Activated naive CD4-positive, alpha-beta T cell treated with Interleukin-2 at 50 U/mL for 16 hours (primary cell): ENCODE data around the gene SPPL2A.
"Not testable (repeated sequence)": the region's sequence is repeated elsewhere in the genome, so short reads cannot be mapped to it uniquely, and the experiment has no call there.

ENCODE experiments used
- DNase-seq: peaks from one replicate; pipeline ENCODE4 v3.0.0-alpha.2; 2020

SPPL2A gene

GRCh38 chr15:50767332-50767861, 1.9 kb upstream of the SPPL2A start:
- DNase-seq = no peak

GRCh38 chr15:50764461-50765194, 878 bp downstream of the SPPL2A start:
- peak; percentile 42 for DNase-seq

DNA sequence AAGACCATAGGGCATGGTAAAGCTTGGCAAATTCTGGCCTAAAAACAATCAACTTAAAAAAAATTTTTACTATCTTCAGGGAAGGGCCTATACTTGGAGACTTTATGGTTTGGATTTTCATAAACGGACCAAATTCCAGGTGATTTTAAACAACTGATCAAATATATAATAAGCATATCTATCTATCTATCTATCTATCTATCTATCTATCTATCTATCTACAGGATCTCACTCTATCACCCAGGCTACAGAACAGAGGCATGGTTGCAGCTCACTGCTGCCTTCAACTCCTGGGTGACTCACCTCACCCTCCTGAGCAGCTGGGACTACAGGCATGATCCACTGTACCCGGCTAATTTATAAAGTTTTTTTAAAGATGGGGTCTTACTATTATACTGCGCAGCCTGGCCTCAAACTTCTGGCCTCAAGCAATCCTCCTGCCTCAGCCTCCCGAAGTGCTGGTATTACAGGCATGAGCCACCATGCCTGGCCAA, 6.7 kb downstream of the SPPL2A start:
- DNase-seq = no peak

DNA sequence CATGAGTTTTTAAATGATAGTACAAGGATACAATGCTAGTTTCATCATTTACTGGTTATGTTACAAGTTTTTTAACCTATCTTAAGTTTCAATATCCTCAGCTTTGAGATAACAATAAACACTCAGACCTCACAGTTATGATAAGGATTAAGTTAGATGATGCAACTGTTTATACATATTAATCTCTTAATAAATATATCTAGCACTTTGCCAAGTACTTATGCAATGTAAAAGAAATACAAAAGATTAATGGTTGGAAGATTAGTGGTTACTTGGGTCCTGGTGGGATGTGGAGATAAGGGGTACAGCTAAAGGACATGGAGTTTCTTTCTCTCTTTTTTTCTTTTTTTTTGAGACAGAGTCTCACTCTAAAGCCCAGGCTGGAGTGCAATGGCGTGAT, 12.0 kb downstream of the SPPL2A start:
- no peak for DNase-seq

DNA sequence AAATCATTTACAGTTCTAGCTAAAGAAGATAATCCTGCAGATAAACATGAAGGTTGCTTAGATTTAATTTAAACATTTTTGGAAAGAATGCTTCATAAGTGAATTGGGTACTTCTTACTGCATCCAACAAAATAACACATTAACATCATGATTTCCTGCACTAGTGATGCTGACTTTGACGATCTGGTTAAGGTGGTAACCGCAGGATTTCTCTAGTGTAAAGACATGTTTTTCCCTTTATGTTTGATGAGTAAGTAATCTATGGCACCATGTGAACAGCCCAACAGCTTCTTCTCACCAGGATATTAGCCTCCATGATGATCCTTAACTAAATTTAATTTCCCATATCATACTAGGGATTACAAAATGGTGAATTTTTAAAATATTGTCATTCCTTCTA, 14.1 kb downstream of the SPPL2A start:
- no peak for DNase-seq

DNA sequence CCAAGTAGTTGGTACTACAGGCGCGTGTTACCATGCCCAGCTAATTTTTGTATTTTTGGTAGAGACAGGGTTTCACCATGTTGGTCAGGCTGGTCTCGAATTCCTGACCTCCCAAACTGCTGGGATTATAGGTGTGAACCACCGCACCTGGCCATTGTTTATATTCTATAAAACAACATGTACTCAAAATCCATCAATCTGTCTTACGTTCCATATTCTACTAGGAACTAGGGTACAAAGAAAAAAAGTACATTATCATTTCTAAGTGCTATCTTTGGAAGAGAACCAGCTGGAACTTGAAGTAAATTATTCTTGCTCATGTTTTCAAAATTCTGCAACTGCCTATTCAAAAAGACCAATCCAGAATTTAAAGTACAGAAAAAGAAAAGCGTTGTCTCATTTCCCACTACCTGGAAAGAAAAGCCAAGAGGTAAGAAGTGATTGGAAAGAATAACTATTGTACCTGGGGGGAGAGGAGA, 15.2 kb downstream of the SPPL2A start:
- no peak for DNase-seq

DNA sequence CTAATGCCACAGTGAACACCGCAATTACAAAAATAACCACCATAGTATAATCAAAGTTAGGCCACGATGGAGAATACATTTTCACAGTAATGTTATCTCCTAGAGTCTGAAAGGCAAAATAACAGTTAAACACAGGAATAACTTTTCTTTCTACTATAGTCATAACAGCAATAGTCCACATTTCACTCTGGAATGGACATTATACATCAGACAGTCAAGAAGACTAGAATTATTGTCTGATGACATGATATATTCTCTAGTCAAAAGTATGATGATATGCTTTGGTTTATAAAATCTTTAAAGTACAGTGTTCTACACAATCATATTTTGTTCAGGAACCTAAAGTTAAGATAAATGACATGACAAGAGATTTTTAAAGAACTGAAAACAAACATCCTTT, 18.0 kb downstream of the SPPL2A start:
- DNase-seq = no peak

GRCh38 chr15:50744601-50745000, 20.9 kb downstream of the SPPL2A start:
- DNase-seq = no peak

- no peak for DNase-seq
Measured at GRCh38 chr15:50740955-50741354, 24.6 kb downstream of the SPPL2A start.

DNA sequence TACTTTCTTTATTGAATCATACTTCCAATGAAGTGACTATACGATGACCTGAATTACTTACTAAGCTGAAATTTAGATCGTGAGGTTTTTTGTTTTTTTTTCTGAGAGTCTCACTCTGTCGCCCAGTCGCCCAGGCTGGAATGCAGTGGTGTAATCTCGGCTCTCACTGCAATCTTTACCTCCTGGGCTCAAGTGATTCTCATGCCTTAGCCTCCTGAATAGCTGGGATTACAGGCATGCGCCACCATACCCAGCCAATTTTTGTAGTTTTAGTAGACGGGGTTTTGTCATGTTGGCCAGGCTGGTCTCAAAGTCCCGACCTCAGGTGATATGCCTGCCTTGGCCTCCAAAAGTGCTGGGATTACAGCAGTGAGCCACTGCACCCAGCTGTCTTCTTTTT, 28.7 kb downstream of the SPPL2A start:
- no peak for DNase-seq

- no peak for DNase-seq
Measured at GRCh38 chr15:50735156-50735555, 30.4 kb downstream of the SPPL2A start.

GRCh38 chr15:50726315-50726714, 39.2 kb downstream of the SPPL2A start:
- DNase-seq = no peak

DNA sequence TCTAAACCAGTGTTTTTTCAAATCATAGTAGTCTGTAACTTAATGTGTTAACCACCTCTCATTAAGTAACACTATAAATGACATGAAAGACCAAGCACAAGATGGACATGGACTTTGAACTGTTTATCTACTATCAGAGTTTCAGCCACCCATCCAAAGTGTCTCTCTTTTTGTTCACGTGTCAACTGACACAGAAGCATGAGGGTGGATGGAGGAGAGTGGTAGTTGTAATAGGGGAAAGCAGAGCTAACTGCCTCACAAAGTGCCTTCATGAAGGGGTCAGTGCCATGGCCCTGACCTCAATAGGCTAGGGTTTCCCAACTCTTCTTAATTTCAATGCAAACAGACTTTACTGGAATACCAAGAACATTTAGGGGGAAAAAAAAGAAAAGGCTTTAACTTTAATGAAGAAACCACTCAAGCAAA, 46.8 kb downstream of the SPPL2A start:
- no peak for DNase-seq

DNA sequence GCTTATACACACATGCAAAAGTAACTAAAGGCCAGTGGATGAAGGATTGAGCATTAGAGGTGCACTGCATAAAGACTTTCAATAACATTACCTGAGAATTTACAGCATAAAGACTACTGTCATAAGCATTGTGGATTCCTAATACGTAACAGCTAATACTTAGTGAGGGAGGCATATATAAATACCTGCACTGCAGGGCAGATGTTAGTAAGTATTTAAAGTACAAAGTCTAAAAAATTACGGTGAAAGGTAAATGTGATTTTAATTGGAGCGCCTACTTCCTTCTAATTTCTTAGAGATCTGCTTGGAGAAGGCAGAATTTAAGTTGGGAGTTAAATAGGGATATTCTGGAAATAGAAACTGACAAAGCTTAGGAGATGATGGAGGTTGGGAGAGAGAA, 53.5 kb downstream of the SPPL2A start:
- DNase-seq = no peak

DNA sequence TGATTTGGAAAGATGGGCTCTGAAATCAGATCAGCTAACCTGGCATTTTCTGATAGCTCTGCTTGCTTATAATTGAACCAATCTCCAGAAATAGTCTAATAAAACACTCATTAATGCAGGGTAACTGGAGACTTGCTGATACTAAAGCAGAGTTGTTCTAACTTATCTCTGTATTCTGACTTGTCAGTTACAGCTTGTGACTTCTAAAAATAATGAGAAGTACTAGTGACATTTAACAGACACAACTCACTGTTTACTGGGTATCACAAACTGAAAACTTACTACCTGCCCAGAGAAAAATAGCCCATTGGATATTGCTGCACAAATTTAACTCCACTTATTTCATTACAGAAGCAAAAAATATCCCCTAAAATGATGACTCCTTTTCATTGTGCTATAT, 54.9 kb downstream of the SPPL2A start:
- DNase-seq = no peak

DNA sequence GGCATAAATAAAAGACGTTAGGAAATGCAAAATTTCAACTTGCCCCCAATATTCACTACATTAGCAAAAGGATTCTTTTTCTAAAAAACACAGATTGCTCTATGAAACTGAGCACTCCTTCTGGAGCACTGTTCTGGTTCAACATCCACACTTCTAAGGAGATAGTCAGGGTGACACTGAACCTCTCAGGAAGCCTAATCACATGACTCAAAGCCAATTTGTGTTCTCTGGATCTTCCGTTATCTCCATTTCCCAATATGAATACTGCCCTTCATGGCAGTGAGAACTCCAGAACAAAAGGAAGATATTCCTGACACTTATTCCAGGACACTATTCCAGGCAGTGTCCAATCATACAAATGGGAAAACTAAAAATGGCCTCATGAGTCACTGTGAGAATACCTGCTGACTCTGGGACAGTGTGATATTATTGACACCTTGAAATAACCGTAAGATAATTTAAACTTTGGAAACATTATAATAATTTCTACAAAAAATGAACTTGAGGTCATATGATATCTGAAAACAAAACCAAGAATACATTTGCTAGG, 57.6 kb downstream of the SPPL2A start:
- no peak for DNase-seq

- DNase-seq = no peak
Measured at GRCh38 chr15:50702762-50703334, 62.7 kb downstream of the SPPL2A start.

GRCh38 chr15:50698101-50698500, 67.4 kb downstream of the SPPL2A start:
- DNase-seq = no peak

- DNase-seq = no peak
Measured at GRCh38 chr15:50697109-50697797, 68.3 kb downstream of the SPPL2A start.

DNA sequence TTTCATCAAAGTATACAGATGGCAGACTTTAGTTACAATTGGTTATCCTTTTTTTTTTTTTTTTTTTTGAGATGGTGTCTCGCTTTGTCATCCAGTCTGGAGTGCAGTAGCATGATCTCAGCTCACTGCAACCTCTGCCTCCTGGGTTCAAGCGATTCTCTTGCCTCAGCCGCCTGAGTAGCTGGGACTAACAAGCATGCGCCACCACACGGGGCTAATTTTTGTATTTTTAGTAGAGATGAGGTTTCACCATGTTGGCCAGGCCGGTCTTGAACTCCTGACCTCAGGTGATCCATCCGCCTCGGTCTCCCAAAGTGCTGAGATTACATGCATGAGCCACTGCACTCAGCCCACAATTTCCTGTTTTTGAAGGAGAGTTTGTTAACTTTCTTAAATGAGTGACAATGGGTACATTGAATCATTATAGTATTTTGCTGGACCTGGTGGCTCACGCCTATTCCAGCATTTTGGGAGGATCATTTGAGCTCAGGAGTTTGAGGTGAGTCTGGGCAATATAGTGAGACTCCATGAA, 70.8 kb downstream of the SPPL2A start:
- not testable (repeated sequence) for DNase-seq

- DNase-seq = no peak
Measured at GRCh38 chr15:50687302-50687902, 78.1 kb downstream of the SPPL2A start.

GRCh38 chr15:50686469-50687301, 78.8 kb downstream of the SPPL2A start, which contains the start of gene TRPM7:
Gene TRPM7, minus strand, starts transcription at chr15:50686797. Its CDS starts 264 bp downstream, at chr15:50686533.
- peak; percentile 89 for DNase-seq
